ENCODE measurements around the gene LARGE2. TPM values are rescaled to one million over a fixed set of nuclear protein-coding genes. Genes with fewer than 3 reads are reported as not detected.

The LARGE2 gene
- total and polyA plus RNA-seq, 2 experiments from 2014 or later: 89.8 to 107 TPM

DNA sequence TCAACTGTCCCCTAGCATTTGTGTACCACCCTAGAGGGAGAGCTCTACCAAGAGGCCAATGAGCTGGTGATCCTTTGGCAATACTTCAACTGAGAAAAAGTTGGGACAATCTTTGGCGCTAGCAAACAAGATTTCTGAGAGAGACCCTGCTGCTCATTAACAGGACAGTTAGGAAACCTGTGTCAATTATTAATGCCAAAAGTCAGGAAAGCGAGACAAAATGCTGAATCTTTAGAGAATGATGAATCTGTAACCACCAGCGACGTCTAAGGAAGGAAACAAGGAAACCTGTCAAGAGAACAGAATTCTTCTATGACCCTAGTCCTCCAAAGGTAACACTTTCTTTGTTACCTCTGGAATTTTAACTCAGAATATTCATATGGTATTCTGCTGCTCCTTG is 19.9 kb downstream of the LARGE2 start:
- no peaks in the 10 kb centered on the region for H3K27me3 ChIP-seq (ENCODE audit: insufficient read depth)
- 0 out of 2 replicates have a peak, but pooled peaks cover 3% of the 10 kb centered on the region for H3F3A ChIP-seq (replicated peaks; ENCODE audit: low read depth)
- H3K4me1 Mint-ChIP-seq: peaks cover 9% of the 10 kb centered on the region; the same call in 2 of the 3 replicates
- no peaks in the 10 kb centered on the region for H3K9me3 Mint-ChIP-seq
- H3K36me3 Mint-ChIP-seq (ENCODE audit: low read depth): peaks cover 7% of the 10 kb centered on the region; the same call in 2 of the 3 replicates
- H3K4me3 ChIP-seq: no peak overlapping the region
- no peaks in the 10 kb centered on the region for H3K79me2 ChIP-seq (replicated peaks; ENCODE audit: insufficient read depth)
- H3K27ac Mint-ChIP-seq: no peak overlapping the region; the same call in 1 of the 2 replicates
- no peaks in the 10 kb centered on the region for H3K4me1 ChIP-seq (ENCODE audit: insufficient read depth)
- no peak overlapping the region for H2AFZ ChIP-seq
- H3K4me3 Mint-ChIP-seq: no peak overlapping the region
- TF ChIP-seq CREB1 (CRISPR knock-in tag; IDR thresholded peaks at IDR 0.05; ENCODE audit: low read depth) (no peak), NANOG (IDR thresholded peaks at IDR 0.05; ENCODE audit: borderline replicate concordance) (no peak), EZH2 (IDR thresholded peaks at IDR 0.05; ENCODE audit: low read depth, unreplicated experiment) (no peak), POLR2AphosphoS5 (IDR thresholded peaks at IDR 0.05; ENCODE audit: low read depth) (no peak), JUNB (IDR thresholded peaks at IDR 0.05; ENCODE audit: unreplicated experiment) (no peak), ZNF331 (CRISPR knock-in tag; IDR thresholded peaks at IDR 0.05; ENCODE audit: low read depth) (no peak), EZH2phosphoT487 (IDR thresholded peaks at IDR 0.05; ENCODE audit: unreplicated experiment) (no peak), ZNF114 (CRISPR knock-in tag; IDR thresholded peaks at IDR 0.05) (no peak), STAT1 (IDR thresholded peaks at IDR 0.05; ENCODE audit: unreplicated experiment) (no peak)
- TF ChIP-seq, protein P1, sequence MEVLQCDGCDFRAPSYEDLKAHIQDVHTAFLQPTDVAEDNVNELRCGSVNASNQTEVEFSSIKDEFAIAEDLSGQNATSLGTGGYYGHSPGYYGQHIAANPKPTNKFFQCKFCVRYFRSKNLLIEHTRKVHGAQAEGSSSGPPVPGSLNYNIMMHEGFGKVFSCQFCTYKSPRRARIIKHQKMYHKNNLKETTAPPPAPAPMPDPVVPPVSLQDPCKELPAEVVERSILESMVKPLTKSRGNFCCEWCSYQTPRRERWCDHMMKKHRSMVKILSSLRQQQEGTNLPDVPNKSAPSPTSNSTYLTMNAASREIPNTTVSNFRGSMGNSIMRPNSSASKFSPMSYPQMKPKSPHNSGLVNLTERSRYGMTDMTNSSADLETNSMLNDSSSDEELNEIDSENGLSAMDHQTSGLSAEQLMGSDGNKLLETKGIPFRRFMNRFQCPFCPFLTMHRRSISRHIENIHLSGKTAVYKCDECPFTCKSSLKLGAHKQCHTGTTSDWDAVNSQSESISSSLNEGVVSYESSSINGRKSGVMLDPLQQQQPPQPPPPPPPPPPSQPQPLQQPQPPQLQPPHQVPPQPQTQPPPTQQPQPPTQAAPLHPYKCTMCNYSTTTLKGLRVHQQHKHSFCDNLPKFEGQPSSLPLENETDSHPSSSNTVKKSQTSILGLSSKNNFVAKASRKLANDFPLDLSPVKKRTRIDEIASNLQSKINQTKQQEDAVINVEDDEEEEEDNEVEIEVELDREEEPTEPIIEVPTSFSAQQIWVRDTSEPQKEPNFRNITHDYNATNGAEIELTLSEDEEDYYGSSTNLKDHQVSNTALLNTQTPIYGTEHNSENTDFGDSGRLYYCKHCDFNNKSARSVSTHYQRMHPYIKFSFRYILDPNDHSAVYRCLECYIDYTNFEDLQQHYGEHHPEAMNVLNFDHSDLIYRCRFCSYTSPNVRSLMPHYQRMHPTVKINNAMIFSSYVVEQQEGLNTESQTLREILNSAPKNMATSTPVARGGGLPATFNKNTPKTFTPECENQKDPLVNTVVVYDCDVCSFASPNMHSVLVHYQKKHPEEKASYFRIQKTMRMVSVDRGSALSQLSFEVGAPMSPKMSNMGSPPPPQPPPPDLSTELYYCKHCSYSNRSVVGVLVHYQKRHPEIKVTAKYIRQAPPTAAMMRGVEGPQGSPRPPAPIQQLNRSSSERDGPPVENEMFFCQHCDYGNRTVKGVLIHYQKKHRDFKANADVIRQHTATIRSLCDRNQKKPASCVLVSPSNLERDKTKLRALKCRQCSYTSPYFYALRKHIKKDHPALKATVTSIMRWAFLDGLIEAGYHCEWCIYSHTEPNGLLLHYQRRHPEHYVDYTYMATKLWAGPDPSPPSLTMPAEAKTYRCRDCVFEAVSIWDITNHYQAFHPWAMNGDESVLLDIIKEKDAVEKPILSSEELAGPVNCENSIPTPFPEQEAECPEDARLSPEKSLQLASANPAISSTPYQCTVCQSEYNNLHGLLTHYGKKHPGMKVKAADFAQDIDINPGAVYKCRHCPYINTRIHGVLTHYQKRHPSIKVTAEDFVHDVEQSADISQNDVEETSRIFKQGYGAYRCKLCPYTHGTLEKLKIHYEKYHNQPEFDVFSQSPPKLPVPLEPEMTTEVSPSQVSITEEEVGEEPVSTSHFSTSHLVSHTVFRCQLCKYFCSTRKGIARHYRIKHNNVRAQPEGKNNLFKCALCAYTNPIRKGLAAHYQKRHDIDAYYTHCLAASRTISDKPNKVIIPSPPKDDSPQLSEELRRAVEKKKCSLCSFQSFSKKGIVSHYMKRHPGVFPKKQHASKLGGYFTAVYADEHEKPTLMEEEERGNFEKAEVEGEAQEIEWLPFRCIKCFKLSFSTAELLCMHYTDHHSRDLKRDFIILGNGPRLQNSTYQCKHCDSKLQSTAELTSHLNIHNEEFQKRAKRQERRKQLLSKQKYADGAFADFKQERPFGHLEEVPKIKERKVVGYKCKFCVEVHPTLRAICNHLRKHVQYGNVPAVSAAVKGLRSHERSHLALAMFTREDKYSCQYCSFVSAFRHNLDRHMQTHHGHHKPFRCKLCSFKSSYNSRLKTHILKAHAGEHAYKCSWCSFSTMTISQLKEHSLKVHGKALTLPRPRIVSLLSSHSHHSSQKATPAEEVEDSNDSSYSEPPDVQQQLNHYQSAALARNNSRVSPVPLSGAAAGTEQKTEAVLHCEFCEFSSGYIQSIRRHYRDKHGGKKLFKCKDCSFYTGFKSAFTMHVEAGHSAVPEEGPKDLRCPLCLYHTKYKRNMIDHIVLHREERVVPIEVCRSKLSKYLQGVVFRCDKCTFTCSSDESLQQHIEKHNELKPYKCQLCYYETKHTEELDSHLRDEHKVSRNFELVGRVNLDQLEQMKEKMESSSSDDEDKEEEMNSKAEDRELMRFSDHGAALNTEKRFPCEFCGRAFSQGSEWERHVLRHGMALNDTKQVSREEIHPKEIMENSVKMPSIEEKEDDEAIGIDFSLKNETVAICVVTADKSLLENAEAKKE (CRISPR knock-in tag; IDR thresholded peaks at IDR 0.05): no peak
- TF ChIP-seq, protein P2, sequence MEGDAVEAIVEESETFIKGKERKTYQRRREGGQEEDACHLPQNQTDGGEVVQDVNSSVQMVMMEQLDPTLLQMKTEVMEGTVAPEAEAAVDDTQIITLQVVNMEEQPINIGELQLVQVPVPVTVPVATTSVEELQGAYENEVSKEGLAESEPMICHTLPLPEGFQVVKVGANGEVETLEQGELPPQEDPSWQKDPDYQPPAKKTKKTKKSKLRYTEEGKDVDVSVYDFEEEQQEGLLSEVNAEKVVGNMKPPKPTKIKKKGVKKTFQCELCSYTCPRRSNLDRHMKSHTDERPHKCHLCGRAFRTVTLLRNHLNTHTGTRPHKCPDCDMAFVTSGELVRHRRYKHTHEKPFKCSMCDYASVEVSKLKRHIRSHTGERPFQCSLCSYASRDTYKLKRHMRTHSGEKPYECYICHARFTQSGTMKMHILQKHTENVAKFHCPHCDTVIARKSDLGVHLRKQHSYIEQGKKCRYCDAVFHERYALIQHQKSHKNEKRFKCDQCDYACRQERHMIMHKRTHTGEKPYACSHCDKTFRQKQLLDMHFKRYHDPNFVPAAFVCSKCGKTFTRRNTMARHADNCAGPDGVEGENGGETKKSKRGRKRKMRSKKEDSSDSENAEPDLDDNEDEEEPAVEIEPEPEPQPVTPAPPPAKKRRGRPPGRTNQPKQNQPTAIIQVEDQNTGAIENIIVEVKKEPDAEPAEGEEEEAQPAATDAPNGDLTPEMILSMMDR (conservative IDR thresholded peaks at IDR 0.05; ENCODE audit: low read depth in 2 of 2): no peak
- TF ChIP-seq, protein P3, sequence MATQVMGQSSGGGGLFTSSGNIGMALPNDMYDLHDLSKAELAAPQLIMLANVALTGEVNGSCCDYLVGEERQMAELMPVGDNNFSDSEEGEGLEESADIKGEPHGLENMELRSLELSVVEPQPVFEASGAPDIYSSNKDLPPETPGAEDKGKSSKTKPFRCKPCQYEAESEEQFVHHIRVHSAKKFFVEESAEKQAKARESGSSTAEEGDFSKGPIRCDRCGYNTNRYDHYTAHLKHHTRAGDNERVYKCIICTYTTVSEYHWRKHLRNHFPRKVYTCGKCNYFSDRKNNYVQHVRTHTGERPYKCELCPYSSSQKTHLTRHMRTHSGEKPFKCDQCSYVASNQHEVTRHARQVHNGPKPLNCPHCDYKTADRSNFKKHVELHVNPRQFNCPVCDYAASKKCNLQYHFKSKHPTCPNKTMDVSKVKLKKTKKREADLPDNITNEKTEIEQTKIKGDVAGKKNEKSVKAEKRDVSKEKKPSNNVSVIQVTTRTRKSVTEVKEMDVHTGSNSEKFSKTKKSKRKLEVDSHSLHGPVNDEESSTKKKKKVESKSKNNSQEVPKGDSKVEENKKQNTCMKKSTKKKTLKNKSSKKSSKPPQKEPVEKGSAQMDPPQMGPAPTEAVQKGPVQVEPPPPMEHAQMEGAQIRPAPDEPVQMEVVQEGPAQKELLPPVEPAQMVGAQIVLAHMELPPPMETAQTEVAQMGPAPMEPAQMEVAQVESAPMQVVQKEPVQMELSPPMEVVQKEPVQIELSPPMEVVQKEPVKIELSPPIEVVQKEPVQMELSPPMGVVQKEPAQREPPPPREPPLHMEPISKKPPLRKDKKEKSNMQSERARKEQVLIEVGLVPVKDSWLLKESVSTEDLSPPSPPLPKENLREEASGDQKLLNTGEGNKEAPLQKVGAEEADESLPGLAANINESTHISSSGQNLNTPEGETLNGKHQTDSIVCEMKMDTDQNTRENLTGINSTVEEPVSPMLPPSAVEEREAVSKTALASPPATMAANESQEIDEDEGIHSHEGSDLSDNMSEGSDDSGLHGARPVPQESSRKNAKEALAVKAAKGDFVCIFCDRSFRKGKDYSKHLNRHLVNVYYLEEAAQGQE (IDR thresholded peaks at IDR 0.05; ENCODE audit: unreplicated experiment): no peak
- TF ChIP-seq, protein P4, sequence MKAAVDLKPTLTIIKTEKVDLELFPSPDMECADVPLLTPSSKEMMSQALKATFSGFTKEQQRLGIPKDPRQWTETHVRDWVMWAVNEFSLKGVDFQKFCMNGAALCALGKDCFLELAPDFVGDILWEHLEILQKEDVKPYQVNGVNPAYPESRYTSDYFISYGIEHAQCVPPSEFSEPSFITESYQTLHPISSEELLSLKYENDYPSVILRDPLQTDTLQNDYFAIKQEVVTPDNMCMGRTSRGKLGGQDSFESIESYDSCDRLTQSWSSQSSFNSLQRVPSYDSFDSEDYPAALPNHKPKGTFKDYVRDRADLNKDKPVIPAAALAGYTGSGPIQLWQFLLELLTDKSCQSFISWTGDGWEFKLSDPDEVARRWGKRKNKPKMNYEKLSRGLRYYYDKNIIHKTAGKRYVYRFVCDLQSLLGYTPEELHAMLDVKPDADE (IDR thresholded peaks at IDR 0.05): no peak
- no peaks in the 10 kb centered on the region for H3K9me2 ChIP-seq (ENCODE audit: insufficient read depth)
- no peaks in the 10 kb centered on the region for H4K20me1 ChIP-seq (replicated peaks; ENCODE audit: insufficient read depth)
- DNase-seq (ENCODE audit: low spot score): no peak
- no peaks in the 10 kb centered on the region for H3K27me3 Mint-ChIP-seq (ENCODE audit: insufficient read depth, low read depth, poor library complexity)
- ATAC-seq: no peak
- H3K36me3 ChIP-seq (ENCODE audit: insufficient read depth): 0 out of 2 replicates have a peak, but pooled peaks cover 9% of the 10 kb centered on the region
- H3K4me2 ChIP-seq: no peak overlapping the region
- H3K27ac ChIP-seq (ENCODE audit: low read depth): peak overlapping the region; percentile 30
